DMS153 treated with DMSO at 0.1 percent for 48 hours (cell line): Measurements from ENCODE around the gene DYNC1I1.

Source experiments
- DNase-seq: peaks from one replicate; lab custom pipeline; 2025; ENCODE audit not compliant: unreplicated experiment; lab: John Stamatoyannopoulos, UW

Gene DYNC1I1

DNA sequence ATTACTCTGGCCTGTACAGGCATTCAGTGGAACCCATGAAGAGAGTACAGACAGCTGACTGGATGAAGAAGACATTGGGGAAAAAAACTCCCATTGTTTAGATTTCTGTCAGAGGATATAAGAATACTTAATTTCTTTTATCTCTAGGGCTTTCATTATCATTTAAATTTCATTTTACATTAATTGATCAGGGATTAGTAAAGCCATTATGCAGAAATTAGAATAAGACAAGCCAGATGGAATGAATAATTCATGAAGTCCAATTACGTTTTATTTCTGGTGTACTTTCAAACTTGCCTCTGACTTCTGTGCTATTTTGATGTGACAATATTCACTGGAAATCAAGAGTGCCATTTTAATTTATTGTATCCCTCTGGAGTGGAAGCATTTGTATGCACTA, 302.5 kb downstream of the DYNC1I1 start:
- DNase-seq, result no peak

- DNase-seq, result peak; percentile 52
Measured at GRCh38 chr7:96075510-96076349, 303.4 kb downstream of the DYNC1I1 start.

GRCh38 chr7:96076350-96076707, 304.0 kb downstream of the DYNC1I1 start:
- peak; percentile 36 for DNase-seq

DNA sequence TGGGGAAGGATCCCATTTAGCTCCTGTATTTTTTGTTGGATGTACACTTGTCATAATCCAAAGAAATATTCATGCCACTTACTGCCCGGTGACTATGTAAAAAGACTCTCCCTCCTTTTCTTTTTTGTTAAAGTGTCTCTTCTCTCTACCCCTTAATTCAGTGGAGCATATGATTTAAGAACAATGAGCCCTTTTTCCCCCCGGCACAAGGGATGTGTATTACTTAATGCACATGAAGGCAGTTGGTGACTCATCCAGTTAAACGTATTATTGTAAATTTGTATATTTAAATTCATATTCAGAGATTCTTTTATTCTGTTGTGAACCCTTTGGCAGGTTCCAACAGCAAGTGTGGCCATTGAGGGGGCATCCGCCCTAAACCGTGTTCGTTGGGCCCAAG, 307.7 kb downstream of the DYNC1I1 start:
- DNase-seq, result no peak

GRCh38 chr7:96084881-96085553, 312.7 kb downstream of the DYNC1I1 start:
- DNase-seq, result no peak

GRCh38 chr7:96085953-96086352, 313.6 kb downstream of the DYNC1I1 start:
- no peak for DNase-seq

DNA sequence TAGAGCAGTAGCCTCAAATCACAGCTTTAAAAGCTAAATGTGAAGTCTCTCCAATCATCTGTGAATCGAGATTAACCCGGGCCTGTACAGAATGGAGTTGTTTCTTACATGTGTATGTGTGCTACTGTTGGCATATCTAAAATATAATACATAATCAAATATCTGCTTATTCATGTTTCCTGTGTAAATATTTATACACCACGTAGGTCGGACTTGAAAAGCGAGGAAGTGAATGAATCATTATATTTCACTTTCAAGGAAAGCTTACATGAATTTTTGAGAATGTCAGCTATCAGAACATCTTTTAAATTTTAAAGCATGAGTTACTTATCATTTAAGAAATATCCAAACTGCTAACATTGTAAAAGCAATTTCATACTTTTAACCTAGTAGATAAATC, 316.2 kb downstream of the DYNC1I1 start:
- DNase-seq, result no peak

GRCh38 chr7:96089511-96089910, 317.2 kb downstream of the DYNC1I1 start:
- DNase-seq, result no peak

GRCh38 chr7:96090756-96091155, 318.4 kb downstream of the DYNC1I1 start:
- no peak for DNase-seq

DNA sequence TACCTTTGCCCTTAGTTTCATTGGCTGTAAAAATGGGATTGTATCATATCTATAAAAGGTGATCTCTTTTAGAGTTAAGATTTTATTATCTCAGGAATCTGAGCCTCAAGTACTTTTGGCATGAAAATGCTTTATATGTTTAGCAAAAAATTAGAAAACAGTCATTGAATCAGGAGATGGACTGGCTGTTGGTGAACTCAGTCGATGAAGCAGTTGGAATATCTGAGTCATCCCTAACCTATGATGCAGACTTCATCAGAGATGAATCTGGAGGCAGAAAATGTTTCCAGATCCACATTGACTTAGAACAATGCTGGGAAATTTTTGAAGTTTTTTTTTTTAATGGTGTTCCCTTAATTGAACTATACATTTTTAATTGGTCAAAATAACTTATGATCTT, 321.1 kb downstream of the DYNC1I1 start:
- DNase-seq, result no peak

DNA sequence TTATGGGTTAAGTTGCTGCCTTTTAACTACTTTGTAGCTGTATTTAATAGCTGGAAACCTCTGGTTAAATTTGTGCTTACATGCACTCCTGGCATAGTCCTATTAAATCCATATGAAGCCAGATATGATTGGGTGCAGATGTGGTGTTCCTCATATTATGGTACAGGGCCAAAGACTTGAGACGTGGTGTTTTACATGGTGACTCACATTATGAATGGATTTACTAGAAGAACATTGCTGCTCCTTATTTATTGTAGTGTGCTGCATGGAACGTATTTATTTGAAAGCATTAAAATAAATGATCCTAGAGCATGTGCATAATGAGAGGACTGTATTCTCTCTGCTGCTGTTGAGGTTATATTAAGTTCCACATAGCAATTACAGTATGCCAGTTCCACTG, 325.5 kb downstream of the DYNC1I1 start:
- no peak for DNase-seq

GRCh38 chr7:96100737-96101136, 328.4 kb downstream of the DYNC1I1 start:
- DNase-seq, result no peak

DNA sequence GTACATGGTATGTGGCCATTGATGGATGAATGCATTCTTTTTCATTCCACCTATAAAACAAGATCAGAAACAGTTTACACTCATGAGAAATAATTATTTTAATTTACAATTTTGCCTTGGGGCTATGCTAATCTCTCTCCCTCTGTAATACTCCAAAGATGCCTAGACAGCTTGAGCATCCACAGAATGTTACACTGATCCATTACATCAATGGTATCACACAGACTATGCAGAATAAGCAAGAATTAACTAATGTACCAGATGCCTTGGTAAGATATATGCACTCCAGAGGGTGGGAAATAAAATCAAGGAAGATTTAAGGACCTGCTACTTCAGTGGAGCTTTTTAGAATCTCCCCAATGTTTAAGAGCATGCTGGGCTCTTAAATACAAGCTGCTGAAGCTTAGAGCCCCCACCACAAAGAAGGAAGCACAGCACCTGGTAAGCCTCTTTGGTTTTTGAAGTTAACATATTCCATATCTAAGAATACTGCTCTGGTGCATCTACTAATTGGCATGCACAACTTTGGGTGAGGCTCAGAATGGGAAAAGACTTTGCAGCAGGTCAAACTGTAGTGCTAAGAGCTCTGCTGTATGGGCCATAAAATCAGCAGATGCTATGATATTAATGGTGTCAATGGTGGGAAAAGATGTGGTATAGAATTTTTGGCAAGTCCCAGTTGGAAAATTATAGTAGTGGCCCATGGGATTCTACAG, 329.9 kb downstream of the DYNC1I1 start:
- DNase-seq, result no peak

DNA sequence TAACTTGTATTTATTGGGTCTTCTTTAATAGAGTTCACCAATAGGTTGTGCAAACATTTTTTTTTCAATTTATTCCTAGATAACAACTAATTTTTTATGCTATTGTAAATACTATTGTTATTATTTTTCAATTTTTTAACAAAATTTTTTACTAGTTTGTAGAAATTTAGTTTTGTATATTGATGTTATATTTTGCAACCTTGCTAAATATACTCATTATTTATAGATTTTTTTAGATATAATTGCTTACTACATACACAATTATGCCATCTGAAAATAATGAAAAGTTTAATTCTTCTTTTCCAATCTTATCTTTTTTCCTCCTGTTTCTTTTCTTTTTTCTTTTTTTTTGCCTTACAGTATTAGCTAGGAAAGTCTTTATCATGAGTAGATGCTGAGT, 332.6 kb downstream of the DYNC1I1 start:
- DNase-seq, result no peak

GRCh38 chr7:96111405-96111804, 339.1 kb downstream of the DYNC1I1 start:
- no peak for DNase-seq

DNA sequence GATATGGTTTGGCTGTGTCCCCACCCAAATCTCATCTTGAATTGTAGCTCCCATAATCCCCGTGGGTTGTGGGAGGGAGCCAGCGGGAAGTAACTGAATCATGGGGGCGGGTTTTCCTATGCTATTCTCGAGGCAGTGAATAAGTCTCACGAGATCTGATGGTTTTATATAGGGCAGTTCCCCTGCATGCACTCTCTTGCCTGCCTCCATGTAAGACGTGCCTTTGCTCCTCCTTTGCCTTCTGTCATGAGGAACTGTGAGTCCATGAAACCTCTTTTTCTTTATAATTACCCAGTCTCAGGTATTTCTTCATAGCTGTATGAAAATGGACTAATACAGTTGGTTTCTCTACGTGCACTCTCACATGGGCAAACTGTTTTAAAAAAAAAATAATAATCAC, 341.8 kb downstream of the DYNC1I1 start:
- no peak for DNase-seq

GRCh38 chr7:96116173-96116572, 343.8 kb downstream of the DYNC1I1 start:
- DNase-seq, result no peak

DNA sequence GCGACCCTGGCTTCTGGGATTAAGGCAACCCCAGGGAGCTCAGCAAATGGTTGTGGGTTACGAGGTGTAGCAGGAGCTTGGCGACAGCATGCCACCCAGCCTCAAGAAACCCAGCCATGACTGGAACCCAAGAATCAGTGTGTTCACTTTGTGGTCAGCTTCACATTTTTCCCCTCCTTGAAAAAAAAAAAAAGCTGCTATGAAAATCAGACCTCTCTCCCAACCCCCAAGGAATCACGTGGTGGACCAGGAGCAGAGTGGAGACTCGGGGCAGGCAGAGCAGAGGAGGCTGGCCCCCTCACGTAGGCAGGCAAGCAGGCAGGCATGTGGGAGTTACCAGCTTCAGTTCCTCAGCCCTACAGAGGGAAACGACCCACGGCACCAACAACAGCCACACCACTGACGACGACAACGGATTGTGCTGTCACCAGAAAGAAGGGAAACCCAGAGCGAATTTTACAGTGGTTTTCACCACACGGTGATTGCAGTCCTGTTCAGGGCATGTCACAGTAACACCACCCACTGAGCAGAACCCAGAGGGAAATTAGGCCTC, 346.2 kb downstream of the DYNC1I1 start:
- no peak for DNase-seq

DNA sequence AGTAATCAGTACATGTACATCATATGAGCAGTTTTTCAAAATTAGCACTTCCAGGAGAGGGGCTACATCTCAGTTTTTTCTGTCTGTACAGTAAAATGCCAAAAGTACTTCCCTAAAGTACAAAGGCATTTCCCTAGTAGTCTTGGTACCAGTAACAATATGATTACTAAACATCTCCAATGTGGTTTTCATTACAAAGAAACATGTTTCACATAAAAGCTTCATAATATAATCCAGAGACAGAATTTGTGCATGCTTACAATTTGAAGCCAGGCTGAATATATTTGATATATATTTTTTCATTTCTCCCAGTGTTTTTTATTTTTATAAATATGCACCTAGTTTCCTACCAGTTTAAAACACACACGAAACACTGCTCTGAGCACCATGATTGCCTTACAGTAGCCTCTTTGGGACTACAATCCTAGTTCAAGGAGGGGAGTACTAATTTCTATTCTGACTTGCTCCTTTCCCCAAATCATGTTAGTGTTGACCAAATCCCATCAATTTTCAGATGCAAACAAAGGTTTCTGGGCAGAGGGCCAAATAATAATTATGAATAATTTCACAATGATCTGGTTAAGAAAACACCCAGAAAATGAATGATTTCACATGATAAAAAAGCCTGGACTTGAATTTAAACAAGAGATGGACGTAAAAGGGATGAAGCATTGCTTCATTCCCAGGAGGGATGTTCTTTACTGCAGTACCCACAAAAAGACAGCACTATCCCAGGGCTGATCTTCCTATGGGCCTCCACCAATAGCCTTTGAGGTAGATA, 348.3 kb downstream of the DYNC1I1 start:
- no peak for DNase-seq

GRCh38 chr7:96121752-96122151, 349.4 kb downstream of the DYNC1I1 start:
- DNase-seq, result no peak

DNA sequence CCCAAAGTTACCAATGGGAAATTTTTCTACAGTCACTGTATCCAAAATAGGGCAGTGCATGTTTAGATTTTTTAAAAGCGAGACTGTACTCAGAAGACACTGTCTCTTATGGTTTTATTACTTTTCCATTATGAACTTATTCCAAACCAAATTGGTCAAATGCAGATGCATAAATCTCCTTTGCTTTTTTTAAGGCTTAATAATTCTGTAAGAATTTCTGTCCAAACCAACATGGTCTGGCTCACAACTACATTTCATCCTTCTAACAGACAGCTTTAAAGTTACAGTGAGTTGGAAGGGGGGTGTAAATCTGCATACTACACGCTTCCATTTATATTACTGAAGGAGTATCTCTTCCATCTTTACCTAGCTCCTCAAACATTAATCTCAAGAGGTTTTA, 350.4 kb downstream of the DYNC1I1 start:
- DNase-seq, result no peak
